Measurements from ENCODE around the gene CCDC102B.

DNA sequence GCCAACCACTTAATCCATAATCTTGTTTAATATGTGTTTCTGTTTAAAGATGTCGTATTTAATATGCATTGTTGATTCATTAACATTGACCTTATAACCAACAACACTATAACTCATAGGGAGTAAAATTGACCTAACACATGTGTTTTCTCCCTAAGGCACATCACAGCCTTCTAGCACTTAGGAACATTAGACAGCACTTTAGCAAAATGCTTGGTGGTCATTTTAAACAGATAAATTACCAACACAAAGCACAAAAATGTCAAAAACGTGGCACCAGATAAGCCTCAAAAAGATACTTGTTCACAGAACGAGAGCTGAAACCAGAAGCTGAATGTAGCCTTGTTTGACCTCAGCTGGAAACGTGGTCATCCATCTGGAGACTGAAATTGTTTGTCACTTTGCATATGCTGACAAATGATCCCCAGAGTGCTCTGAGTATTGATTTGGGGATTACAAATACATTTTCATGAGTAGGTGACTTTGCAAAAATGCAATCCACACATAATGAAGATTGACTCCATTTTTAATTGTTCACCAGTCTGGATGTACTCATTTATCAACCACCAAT, 139.2 kb downstream of the CCDC102B start:
- TF ChIP-seq POLR2AphosphoS5 (IDR thresholded peaks at IDR 0.05; ENCODE audit: low read depth) (no peak), CTCF (IDR thresholded peaks at IDR 0.05; ENCODE audit: insufficient read depth, low read length) (no peak), SPI1 (IDR thresholded peaks at IDR 0.05; ENCODE audit: borderline replicate concordance, low read depth) (no peak), REST (IDR thresholded peaks at IDR 0.05; ENCODE audit: insufficient replicate concordance, low read depth) (no peak), GABPA (IDR thresholded peaks at IDR 0.05; ENCODE audit: low read depth) (no peak)
